Tibial nerve (tissue), 3 donors: ENCODE results near the gene MYF6.

Experiments used
- POLR2A ChIP-seq, 2 donors: fragments of 450-650 bp; IDR thresholded peaks; one replicate each; pipeline ENCODE4 v1.6.1; 2017; ENCODE audit warnings: antibody characterized with exemption in 2 of 2, mild to moderate bottlenecking in 2 of 2, moderate library complexity in 2 of 2
- TF ChIP-seq, protein P1 (sequence below), 5 experiments: fragments of 200-600 bp in 3 of 5; fragments of 450-650 bp in 2 of 5; sonication (generic) in 3 of 5; IDR thresholded peaks; one replicate each; pipeline ENCODE4 v1.5.1; 2016 to 2019; ENCODE audit warnings: antibody characterized with exemption in 5 of 5, mild to moderate bottlenecking in 3 of 5, moderate library complexity in 2 of 5

DNA sequence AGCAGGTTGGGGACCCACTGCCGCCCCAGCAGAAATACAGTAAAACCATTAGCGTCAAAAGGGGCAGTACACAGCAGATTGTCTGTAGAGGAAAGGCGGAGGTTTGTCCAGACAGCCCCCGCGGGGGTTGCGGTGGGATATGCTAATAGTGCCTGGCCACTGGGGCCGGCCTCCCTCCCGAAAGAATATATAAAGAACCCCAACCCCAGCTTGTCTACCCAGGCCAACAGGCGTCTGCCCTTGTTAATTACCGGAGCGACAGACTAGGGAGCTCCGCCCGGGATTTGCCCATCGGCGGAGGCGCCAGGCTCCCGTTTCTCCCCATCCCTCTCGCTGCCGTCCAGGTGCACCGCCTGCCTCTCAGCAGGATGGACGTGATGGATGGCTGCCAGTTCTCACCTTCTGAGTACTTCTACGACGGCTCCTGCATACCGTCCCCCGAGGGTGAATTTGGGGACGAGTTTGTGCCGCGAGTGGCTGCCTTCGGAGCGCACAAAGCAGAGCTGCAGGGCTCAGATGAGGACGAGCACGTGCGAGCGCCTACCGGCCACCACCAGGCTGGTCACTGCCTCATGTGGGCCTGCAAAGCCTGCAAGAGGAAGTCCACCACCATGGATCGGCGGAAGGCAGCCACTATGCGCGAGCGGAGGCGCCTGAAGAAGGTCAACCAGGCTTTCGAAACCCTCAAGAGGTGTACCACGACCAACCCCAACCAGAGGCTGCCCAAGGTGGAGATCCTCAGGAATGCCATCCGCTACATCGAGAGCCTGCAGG, 9.4 kb downstream of the MYF6 start, which contains the start of gene MYF5:
- no peak for TF ChIP-seq POLR2A (IDR thresholded peaks at IDR 0.05)
- TF ChIP-seq, protein P1, sequence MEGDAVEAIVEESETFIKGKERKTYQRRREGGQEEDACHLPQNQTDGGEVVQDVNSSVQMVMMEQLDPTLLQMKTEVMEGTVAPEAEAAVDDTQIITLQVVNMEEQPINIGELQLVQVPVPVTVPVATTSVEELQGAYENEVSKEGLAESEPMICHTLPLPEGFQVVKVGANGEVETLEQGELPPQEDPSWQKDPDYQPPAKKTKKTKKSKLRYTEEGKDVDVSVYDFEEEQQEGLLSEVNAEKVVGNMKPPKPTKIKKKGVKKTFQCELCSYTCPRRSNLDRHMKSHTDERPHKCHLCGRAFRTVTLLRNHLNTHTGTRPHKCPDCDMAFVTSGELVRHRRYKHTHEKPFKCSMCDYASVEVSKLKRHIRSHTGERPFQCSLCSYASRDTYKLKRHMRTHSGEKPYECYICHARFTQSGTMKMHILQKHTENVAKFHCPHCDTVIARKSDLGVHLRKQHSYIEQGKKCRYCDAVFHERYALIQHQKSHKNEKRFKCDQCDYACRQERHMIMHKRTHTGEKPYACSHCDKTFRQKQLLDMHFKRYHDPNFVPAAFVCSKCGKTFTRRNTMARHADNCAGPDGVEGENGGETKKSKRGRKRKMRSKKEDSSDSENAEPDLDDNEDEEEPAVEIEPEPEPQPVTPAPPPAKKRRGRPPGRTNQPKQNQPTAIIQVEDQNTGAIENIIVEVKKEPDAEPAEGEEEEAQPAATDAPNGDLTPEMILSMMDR (IDR thresholded peaks at IDR 0.05) = no peak
